Ovary (tissue), 9 donors: ENCODE data around the gene ZNF148. TPM values are rescaled to one million over a fixed set of nuclear protein-coding genes. Genes with fewer than 3 reads are reported as not detected.

Experiments
- DNase-seq, 5 donors: peaks; one replicate each; pipeline ENCODE4 v3.0.0-alpha.2; 2019 to 2020
- H3K27ac ChIP-seq, 2 donors: fragments of 200-600 bp; one replicate each; pipeline versions ENCODE4 v1.5.1 to v1.8.0; 2019 to 2022
- H3K27me3 ChIP-seq: fragments of 200-600 bp; one replicate; pipeline ENCODE4 v1.8.0; 2022
- H3K36me3 ChIP-seq: fragments of 200-600 bp; sonication (generic); one replicate; pipeline ENCODE4 v1.5.1; 2019
- H3K4me1 ChIP-seq: one replicate; pipeline ENCODE4 v1.8.1; 2013; ENCODE audit warnings: mild to moderate bottlenecking, moderate library complexity; ENCODE audit not compliant: insufficient read depth
- H3K4me3 ChIP-seq: fragments of 200-600 bp; sonication (generic); one replicate; pipeline ENCODE4 v1.5.1; 2017
- H3K9me3 ChIP-seq, 2 donors: fragments of 200-600 bp in 1 of 2; sonication (generic) in 1 of 2; one replicate each; pipeline versions ENCODE4 v1.5.1 to v1.8.1; 2013 to 2019; ENCODE audit warnings: mild to moderate bottlenecking in 1 of 2, moderate library complexity in 1 of 2
- EP300 ChIP-seq: sonication (generic); formaldehyde crosslinking; IDR thresholded peaks from one replicate; pipeline ENCODE4 v1.6.1; 2017; ENCODE audit warnings: antibody characterized with exemption
- POLR2A ChIP-seq: fragments of 450-650 bp; IDR thresholded peaks from one replicate; pipeline ENCODE4 v1.6.1; 2017; ENCODE audit warnings: antibody characterized with exemption, mild to moderate bottlenecking, moderate library complexity
- WGBS, 3 donors: extraction: QIAGEN DNeasy Blood & Tissue Kit in 1 of 3; methylation state at CpG; one replicate each; pipeline versions ENCODE4 v1.1.5 to v1.1.7; 2013 to 2017; 5-methylcytosine and 5-hydroxymethylcytosine counted together
- intact Hi-C, 4 donors: fragments of 100-400 bp; cut with DNase I; formaldehyde crosslinking; loops; one replicate each; pipeline versions ENCODE4 v1.11.0 to v1.15.1; 2022 to 2023
- polyA plus RNA-seq, 2 donors: library from polyadenylated mRNA; stranded (reverse); fragments of 200-250 nt in 1 of 2; fragments of 350-450 nt in 1 of 2; fragmentation: Illumina TruSeq in 1 of 2; extraction: RNeasy Lipid Tissue Mini Kit (QIAGEN cat#74804) in 1 of 2; gene quantifications; one replicate each; pipeline ENCODE4 v1.2.3, GENCODE V29; 2013 to 2014
- total RNA-seq, 7 donors: library from RNA; depleted of rRNA in 2 of 7; stranded (reverse); fragments of >200 nt in 2 of 7; fragmentation: NEBNext Ultra II Directional in 3 of 7; extraction: Animal tissue kit (Norgen Biotek cat#: 25700) in 3 of 7; gene quantifications; one replicate each; pipeline versions ENCODE4 v1.1.0 to v1.2.4, GENCODE V29; 2016 to 2023
- TF ChIP-seq, protein P1 (sequence below), 3 donors: fragments of 450-650 bp in 2 of 3; fragments of 200-600 bp in 1 of 3; IDR thresholded peaks; one replicate each; pipeline versions ENCODE4 v1.5.1 to v1.8.0; 2016 to 2022; ENCODE audit warnings: antibody characterized with exemption in 3 of 3, mild to moderate bottlenecking in 1 of 3
- donor health status: DM: no; HTN: no; CAD: no; lungs with moderate emphysema.
- donor health status: DM: no; HTN: no; CAD: no.
- donor health status: Bipolar disorder and iron deficiency.
- donor health status: DM: yes; HTN: yes; CAD: no.
- donor health status: DM: no; HTN: no; CAD: no.
- donor health status: DM: yes; HTN: yes; CAD: no.

The ZNF148 gene
- total and polyA plus RNA-seq, 9 donors: 9.1 to 98.8 (median 66.8) TPM

DNA sequence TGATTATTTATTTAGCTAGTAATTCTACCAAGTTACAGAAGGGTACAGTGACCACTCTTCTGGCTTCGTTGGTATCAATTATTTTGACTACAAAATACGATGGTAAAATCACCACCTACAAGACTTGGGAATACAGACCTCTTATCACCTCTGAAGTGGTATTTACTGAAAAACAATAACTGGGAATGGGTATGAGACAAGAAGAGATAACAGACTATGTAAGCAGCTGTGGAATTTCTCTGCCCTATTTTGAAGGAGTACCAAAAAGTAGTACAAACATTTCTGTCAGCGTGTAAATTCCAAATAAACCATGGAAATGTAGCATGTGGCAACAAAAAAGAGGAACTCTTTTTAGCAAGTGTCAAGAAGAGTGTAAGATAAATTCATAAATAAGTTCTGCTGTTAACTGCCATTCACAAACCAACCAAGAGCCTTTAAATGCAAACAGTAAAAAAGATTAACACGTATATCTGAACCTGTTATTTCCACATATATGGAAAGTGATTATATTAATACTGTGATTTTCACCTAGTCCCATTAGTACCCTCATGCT lies 85.6 kb downstream of the ZNF148 start:
- 38 to 55% (median 52%) methylated on average over 4 of the region's 4 CpGs for WGBS, 3 donors
- H3K9me3 ChIP-seq: no peaks in the 10 kb centered on the region
- H3K36me3 ChIP-seq: no peaks in the 10 kb centered on the region
- no peak overlapping the region for H3K4me3 ChIP-seq
- H3K4me1 ChIP-seq: peaks cover 4% of the 10 kb centered on the region
- H3K27me3 ChIP-seq: no peaks in the 10 kb centered on the region
- TF ChIP-seq, protein P1, sequence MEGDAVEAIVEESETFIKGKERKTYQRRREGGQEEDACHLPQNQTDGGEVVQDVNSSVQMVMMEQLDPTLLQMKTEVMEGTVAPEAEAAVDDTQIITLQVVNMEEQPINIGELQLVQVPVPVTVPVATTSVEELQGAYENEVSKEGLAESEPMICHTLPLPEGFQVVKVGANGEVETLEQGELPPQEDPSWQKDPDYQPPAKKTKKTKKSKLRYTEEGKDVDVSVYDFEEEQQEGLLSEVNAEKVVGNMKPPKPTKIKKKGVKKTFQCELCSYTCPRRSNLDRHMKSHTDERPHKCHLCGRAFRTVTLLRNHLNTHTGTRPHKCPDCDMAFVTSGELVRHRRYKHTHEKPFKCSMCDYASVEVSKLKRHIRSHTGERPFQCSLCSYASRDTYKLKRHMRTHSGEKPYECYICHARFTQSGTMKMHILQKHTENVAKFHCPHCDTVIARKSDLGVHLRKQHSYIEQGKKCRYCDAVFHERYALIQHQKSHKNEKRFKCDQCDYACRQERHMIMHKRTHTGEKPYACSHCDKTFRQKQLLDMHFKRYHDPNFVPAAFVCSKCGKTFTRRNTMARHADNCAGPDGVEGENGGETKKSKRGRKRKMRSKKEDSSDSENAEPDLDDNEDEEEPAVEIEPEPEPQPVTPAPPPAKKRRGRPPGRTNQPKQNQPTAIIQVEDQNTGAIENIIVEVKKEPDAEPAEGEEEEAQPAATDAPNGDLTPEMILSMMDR (IDR thresholded peaks at IDR 0.05): no peak
- TF ChIP-seq EP300 (no peak), POLR2A (no peak)
- no peak overlapping the region for H3K27ac ChIP-seq
- intact Hi-C loops: no loop called here
- DNase-seq: no peak

GRCh38 chr3:125287248-125287647 lies 87.9 kb downstream of the ZNF148 start:
- intact Hi-C loops: no loop called here
- Histone ChIP-seq H3K4me3 (no peak overlapping the region), H3K4me1 (peaks cover 4% of the 10 kb centered on the region), H3K36me3 (no peaks in the 10 kb centered on the region), H3K27me3 (no peaks in the 10 kb centered on the region), H3K27ac (no peak overlapping the region), H3K9me3 (no peaks in the 10 kb centered on the region)
- 97 to 99% (median 97%) methylated on average over 2 of the region's 2 CpGs for WGBS, 3 donors
- TF ChIP-seq EP300 (no peak), POLR2A (no peak)
- TF ChIP-seq, protein P1 (IDR thresholded peaks at IDR 0.05): no peak
- DNase-seq: no peak

- TF ChIP-seq POLR2A (no peak), EP300 (no peak)
- TF ChIP-seq, protein P1 (IDR thresholded peaks at IDR 0.05): no peak
- Histone ChIP-seq H3K9me3 (no peaks in the 10 kb centered on the region), H3K27ac (no peak overlapping the region), H3K36me3 (no peaks in the 10 kb centered on the region), H3K4me1 (no peaks in the 10 kb centered on the region), H3K4me3 (no peak overlapping the region), H3K27me3 (no peaks in the 10 kb centered on the region)
- no peak for DNase-seq
- intact Hi-C loops: no loop called here
- WGBS, 3 donors: 46 to 81% (median 65%) methylated on average over 1 of the region's 1 CpG
Measured at GRCh38 chr3:125281381-125281780, 93.7 kb downstream of the ZNF148 start.

DNA sequence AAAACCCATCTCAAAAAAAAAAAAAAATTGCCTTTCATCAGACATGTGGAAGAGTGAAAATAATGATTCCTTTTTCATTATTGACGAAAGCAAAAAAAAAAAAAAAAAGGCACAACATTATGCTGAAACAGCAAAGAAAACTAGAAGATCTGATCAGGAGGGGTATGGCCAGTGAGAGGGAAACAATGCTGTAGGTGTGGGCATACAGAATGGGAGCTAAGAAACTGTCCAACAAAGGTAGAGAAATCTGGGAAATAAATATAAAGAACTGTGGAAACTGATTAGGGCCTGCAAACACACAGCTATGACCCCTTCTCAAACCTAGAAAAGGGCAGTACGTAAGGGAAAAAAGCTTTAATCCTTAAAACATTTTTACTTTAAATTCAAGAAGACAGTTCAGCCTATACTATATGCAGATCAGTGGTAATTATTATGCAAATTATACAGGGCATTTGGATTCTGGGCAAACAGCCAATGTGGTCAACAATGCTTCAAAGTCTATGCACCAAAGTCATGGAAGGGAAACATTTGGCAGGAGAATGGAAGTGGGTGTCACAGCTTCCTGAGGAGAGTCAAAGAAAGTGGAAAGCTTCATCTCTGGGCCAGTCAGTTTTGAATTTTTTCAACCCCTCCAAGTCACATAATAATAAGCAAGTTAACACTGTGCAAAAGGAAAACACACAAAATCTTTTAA lies 94.3 kb downstream of the ZNF148 start:
- Histone ChIP-seq H3K36me3 (no peaks in the 10 kb centered on the region), H3K27ac (no peak overlapping the region), H3K27me3 (no peaks in the 10 kb centered on the region), H3K4me1 (no peaks in the 10 kb centered on the region), H3K9me3 (no peaks in the 10 kb centered on the region), H3K4me3 (no peak overlapping the region)
- 89 to 98% (median 90%) methylated on average over 2 of the region's 2 CpGs for WGBS, 3 donors
- no peak for DNase-seq
- intact Hi-C loops: no loop called here
- TF ChIP-seq POLR2A (no peak), EP300 (no peak)
- TF ChIP-seq, protein P1 (IDR thresholded peaks at IDR 0.05): no peak
